Ammon's horn (tissue), 1 donor: Measurements from ENCODE around the gene CFAP47.

Experiments used
- DNase-seq: peaks from one replicate; pipeline ENCODE4 v3.0.0-alpha.2; 2016; ENCODE audit warnings: low spot score

Gene CFAP47

GRCh38 chrX:36266155-36266554, 346.6 kb downstream of the CFAP47 start:
- no peak for DNase-seq

- no peak for DNase-seq
Measured at GRCh38 chrX:36310136-36310535, 390.6 kb downstream of the CFAP47 start.

GRCh38 chrX:36314303-36314702, 394.8 kb downstream of the CFAP47 start:
- no peak for DNase-seq

- DNase-seq = no peak
Measured at GRCh38 chrX:36334572-36334971, 415.0 kb downstream of the CFAP47 start.

- DNase-seq = no peak
Measured at GRCh38 chrX:36336751-36337150, 417.2 kb downstream of the CFAP47 start.

GRCh38 chrX:36344301-36344700, 424.8 kb downstream of the CFAP47 start:
- no peak for DNase-seq

- no peak for DNase-seq
Measured at GRCh38 chrX:36348509-36348908, 429.0 kb downstream of the CFAP47 start.

GRCh38 chrX:36357855-36358254, 438.3 kb downstream of the CFAP47 start:
- DNase-seq = no peak

GRCh38 chrX:36364262-36364661, 444.7 kb downstream of the CFAP47 start:
- DNase-seq = no peak

GRCh38 chrX:36383495-36383894, 464.0 kb downstream of the CFAP47 start:
- no peak for DNase-seq

- DNase-seq = no peak
Measured at GRCh38 chrX:36388901-36389300, 469.4 kb downstream of the CFAP47 start.

GRCh38 chrX:36401774-36402173, 482.2 kb downstream of the CFAP47 start:
- DNase-seq = no peak

- DNase-seq = no peak
Measured at GRCh38 chrX:36407836-36408235, 488.3 kb downstream of the CFAP47 start.

- DNase-seq = no peak
Measured at GRCh38 chrX:36414056-36414455, 494.5 kb downstream of the CFAP47 start.

GRCh38 chrX:36422368-36422767, 502.8 kb downstream of the CFAP47 start:
- no peak for DNase-seq

GRCh38 chrX:36431819-36432218, 512.3 kb downstream of the CFAP47 start:
- DNase-seq = no peak

GRCh38 chrX:36434522-36434921, 515.0 kb downstream of the CFAP47 start:
- DNase-seq = no peak
